ENCODE measurements around the gene TUBB1.
"Not testable (repeated sequence)": the region's sequence is repeated elsewhere in the genome, so short reads cannot be mapped to it uniquely, and the experiment has no call there.

Gene TUBB1

DNA sequence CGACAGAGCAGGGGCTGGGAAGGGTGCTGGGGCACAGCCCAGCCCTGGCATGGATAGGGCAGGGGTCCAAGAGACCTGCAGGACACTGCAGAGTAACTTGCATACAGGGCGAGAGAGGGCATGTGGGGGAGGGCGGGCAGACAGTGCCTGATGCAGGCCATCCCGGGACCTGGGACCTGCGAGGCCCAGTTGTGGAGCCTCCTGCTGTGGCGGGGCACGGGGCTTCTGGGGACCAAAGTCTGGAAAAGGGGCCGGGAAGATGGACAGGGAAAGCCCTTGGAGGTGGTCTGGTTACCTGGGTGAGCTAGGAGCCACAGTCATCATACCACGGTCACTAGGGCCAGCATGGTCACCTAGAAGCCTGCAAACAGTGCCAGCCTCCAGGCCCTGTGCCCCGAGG lies 412 bp upstream of the TUBB1 start:
- no peak overlapping the region for H3K4me3 ChIP-seq (ENCODE audit: low read depth, low read length)

DNA sequence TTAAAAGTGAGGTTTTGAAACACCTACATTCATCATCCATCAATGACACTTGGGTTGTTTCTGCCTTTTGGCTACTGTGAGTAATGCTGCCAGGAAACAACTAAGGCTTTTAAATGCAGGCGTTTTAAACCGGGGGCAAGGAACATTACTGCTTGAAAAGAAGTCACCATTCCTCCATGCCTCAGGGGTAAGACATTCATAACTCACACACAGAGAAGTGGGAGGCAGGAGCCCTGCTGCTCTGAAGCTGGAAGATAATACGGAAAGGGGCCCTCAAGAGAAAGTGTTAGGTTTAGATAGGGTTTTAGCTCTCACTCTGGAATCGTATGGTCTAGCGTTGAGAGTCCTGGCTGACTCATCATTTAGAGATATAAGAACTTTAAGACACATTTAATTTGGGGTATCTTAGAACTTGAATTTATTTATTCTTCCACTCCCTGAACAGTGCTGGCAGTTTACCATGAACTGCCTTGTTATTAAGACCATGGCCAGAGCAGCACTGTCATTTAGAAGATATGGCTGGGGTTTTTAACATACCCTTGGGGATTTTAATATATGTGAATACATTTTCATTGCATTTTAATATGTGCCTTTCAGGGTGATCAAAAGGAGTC lies 1.8 kb downstream of the TUBB1 start:
- no peak overlapping the region for H3K4me3 ChIP-seq (ENCODE audit: low read depth, low read length)

DNA sequence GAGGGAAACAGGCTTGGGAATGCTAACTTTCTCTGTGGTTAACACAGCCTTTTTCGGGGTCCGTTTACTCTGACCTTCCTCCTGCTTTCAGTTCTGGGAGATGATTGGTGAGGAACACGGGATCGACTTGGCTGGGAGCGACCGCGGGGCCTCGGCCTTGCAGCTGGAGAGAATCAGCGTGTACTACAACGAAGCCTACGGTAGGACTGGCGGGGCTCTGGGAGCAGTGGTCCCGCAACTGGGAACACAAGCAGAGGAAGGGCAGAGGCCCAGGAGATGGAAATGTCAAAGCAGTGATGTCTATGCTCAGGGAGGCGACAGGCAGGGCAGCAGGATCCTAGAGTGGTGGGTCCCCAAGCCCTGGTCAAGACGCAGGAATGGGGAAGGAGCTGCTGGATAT lies 3.5 kb downstream of the TUBB1 start:
- no peak overlapping the region for H3K4me3 ChIP-seq (ENCODE audit: low read depth, low read length)

DNA sequence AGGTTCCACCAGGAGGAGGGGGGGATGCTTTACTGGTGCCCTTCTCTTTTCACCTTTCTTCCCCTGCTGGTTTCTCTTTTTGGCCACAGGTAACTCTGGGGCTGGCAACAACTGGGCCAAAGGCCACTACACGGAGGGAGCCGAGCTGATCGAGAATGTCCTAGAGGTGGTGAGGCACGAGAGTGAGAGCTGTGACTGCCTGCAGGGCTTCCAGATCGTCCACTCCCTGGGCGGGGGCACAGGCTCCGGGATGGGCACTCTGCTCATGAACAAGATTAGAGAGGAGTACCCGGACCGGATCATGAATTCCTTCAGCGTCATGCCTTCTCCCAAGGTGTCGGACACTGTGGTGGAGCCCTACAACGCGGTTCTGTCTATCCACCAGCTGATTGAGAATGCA lies 4.4 kb downstream of the TUBB1 start:
- H3K4me3 ChIP-seq (ENCODE audit: low read depth, low read length): no peak overlapping the region

DNA sequence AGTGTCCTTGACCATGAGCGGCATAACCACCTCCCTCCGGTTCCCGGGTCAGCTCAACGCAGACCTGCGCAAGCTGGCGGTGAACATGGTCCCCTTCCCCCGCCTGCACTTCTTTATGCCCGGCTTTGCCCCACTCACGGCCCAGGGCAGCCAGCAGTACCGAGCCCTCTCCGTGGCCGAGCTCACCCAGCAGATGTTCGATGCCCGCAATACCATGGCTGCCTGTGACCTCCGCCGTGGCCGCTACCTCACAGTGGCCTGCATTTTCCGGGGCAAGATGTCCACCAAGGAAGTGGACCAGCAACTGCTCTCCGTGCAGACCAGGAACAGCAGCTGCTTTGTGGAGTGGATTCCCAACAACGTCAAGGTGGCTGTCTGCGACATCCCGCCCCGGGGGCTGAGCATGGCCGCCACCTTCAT lies 4.9 kb downstream of the TUBB1 start:
- H3K4me3 ChIP-seq (ENCODE audit: low read depth, low read length): no peak overlapping the region

DNA sequence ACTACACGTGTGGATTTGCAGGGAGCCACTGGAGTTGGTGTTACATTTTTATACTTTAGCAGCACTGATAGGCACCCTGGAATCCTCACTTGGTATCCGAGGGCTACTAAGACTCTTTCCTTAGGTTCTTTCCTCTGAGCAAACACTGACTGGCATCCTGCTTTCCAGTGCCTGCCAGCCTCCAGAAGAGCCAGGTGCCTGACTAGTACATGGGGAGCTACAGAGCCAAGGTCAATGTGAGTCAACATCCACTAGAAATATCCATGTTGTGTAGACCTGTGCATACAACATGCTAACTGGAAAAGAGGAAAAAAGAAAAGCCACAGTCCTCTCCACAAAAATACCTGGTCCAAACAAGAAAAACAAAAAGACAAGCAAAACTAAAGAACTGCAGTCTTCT lies 5.9 kb downstream of the TUBB1 start:
- H3K4me3 ChIP-seq (ENCODE audit: low read depth, low read length): no peak overlapping the region

DNA sequence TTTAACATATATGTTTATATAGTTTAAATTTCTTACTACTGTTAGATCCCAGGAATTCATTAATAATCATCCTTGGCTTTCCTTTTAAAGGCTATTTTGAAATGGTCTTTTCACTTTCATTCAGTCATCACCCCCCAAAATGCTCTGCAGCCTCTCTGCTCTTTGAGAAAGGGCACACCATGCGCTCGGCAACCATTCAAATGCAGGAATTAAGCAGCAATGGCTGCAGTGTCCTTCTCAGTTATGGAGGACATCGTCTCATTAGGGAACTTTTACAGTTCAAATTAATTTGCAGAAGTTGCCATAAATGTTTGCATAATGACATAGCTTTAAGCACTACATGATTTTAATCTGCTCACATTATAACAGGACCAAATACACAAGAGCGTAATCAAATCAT lies 6.3 kb downstream of the TUBB1 start:
- no peak overlapping the region for H3K4me3 ChIP-seq (ENCODE audit: low read depth, low read length)

DNA sequence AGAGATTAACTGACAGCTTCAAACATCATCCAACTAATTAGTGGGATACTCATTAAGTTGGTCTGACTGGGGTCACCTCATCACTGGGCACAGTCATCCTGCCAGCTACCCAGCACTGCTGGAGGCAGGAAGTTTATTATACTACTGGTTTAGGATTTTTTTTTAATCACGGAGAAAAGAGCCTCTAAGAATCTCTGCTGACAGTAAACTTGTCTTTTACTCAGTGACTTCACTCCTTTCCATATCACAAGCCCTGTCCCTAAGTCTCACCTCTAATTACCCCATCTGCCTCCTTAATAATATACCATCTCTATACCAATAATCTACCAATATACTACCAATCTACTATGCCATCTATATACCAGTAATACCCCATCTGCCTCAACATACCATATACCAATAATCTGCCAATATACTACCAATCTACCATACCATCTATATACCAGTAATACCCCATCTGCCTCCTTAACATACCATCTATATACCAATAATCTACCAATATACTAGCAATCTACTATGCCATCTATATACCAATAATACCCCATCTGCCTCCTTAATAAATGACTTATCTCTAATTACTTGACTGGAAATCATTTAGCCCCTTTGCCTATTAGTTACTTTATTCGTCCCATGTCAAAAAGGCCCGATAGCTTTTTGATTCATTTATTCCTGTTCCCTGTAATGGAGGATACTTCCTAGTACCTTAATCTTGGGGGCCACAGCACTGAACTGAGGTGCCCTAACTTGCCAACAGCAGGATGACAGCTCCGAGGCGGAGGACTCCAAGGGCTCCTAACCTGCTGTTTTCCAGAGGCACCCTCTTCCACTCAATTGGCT lies 7.9 kb downstream of the TUBB1 start:
- H3K4me3 ChIP-seq (ENCODE audit: low read depth, low read length): no peak overlapping the region

DNA sequence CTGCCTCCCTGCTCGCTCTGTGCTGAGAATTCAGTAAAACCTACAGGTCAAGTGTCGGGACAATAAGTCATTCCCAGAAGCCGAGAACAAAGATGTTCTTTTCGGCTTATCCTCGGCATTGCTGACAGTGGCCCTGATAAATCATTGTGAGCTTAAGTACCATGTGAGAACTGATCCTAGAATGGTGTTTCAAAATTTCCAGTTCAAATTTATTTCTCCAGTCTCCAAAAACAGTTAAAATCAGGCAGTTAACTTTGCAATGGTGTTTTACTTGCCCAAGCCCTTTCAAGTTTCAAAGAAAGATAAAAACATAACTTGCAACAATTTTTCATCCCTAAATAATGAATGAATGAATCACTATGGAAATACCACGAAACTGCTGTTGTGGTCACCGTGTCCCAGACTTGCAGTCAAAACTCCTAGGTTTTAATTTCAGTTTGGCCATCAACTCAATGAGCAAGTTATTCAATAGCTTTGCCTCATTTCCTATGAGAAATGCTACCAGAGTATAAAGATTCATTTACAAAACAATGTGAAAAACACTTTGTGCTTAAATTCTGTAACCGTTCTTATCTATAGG lies 8.6 kb downstream of the TUBB1 start:
- H3K4me3 ChIP-seq (ENCODE audit: low read depth, low read length): no peak overlapping the region

DNA sequence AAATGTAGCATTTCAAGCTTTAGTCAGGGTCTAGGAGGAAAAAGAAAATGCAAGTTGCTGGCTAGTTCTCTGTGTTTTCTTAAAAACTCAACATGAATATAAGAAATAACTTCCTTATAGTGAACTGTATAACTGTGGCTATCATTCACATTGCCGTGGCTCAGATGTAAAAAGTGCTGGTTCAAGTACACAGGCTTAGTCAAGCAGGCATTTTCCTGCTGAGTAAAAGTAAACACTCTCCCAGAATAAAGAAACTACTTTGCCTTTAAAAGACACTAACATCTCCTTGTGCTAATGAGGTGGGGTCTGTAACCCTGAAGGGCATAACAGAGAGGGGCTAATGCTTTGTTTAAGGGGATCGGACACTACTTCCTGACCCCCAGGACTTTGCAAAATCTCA lies 9.6 kb downstream of the TUBB1 start:
- H3K4me3 ChIP-seq (ENCODE audit: low read depth, low read length): no peak overlapping the region

DNA sequence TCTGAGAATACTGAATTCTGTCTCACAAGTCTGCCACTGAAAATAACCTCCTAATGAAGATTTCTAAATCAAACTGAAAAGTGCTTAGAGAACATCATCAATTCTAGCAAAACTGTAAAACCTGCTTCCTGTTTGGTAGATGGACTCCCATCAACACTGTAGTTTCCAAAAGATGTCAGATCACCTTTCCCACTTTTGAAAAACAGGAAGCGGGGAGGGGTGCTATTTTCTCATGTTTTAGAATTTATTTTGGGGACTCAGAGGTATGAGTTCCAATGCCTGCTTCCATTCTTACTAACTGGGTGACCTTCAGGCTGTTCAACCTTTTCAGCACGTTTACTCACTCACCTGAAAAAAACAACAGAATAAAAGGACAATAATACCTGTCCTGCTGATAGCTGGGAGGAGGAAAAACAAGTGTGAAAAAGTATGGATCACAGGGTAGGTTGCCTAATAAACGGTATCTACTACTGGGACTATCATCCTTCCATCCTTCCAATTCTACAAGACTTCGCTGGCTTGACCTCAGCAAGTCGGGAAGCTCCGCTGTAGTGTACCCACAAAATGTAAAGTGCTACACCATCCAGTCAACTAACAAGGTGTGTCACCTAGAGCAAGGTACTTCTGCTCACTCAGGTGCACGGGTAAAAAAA lies 11.8 kb downstream of the TUBB1 start:
- H3K4me3 ChIP-seq (ENCODE audit: low read depth, low read length): peak overlapping the region; percentile 89

DNA sequence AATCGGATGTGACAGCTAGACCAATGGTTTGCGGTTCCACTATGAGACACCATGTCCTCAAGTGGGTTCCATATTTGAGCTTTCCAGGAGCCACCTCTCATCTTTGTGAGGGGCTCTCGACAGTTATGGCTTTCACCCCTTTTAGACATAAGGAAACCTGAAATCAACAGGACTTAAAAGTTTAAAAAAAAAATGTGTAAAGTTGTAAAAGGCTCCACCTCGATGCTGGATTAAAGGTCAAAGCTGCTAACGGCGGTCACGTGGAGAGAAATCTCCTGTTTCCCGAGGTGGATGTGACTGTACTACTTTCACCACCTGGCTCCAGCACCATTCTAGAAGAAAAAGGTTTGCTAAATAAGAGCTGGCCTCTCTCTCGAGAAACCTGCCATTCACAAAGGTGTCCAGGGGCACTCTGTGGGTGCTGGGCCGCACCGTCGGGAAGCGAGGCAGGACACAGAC lies 12.4 kb downstream of the TUBB1 start:
- peak overlapping the region; percentile 89 for H3K4me3 ChIP-seq (ENCODE audit: low read depth, low read length)

DNA sequence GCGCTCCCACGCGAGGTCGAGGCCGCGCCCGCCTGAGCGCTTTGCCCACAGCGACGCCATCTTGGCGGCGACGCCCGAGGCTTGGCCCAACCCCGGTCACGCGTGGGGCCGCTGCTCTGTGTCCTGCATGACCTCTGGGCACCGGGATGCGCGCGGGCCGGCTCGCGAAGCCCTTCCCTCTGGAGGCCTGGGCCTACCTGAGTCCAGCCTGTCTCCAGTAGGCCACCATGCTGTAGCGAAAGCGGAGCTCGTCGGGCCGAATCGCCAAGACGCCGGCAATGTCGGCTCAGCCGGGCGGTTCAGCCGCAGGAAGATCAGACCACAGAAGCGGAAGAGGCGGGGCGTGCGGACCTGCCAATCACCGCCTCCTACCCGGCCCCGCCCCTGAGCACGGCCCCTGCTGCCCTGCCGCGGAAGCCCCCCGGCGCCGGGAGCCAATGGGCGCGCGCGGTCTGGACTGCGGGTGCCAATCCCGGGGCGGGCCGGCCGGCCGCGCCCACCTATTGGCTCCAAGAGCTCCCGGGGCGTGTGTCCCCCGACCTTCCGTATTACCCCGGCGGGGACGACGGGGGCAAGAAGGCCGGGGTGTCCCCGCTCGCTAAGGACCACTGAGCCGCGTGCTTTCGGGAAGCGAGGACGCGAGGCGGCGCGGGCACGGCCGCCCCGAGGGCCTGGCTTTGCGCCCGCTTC lies 12.9 kb downstream of the TUBB1 start, which contains the start of gene ATP5F1E:
Gene ATP5F1E, minus strand, starts transcription at position 313 of the 690 bp plus-strand sequence. Its CDS starts 84 bp downstream, at position 229.
- peak within 1 kb of the TSS; percentile 89 for H3K4me3 ChIP-seq (ENCODE audit: low read depth, low read length)

DNA sequence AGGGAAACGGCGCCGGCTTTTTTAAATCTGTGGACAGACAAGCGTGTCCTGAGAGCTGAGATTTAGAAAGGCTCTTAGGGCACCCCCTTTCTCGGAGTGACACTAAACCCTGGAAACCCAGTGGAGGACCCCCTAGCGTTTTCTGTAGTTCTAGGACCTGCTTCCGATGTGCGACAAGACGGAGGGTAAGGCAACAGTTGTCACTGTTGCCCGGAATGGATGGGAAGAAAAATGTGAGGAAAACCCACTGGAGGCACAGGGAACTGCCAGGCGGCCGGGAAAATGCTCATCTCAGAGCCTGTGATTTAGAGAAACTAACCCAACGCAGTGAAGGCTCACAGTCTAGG lies 13.5 kb downstream of the TUBB1 start:
- peak overlapping the region; percentile 36 for H3K4me3 ChIP-seq (ENCODE audit: low read depth, low read length)

DNA sequence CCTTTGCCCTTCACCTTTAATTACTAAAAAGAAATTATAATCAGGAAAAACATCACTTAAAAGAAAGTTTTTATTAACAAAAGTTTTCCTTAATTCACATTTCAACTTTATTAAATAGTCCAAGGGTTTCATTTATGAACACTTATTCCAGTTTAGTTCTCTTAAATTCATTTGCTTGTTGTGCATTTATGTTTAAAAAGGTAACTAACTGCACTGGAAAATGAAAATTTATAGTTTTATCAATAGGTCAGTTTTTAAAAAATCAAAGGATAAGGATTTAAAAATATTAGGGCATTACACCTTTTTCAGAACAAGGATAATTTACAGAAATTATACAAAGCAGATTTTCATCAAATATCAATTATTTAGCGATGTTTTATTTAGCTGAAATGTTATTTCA lies 13.9 kb downstream of the TUBB1 start:
- H3K4me3 ChIP-seq (ENCODE audit: low read depth, low read length): no peak overlapping the region

DNA sequence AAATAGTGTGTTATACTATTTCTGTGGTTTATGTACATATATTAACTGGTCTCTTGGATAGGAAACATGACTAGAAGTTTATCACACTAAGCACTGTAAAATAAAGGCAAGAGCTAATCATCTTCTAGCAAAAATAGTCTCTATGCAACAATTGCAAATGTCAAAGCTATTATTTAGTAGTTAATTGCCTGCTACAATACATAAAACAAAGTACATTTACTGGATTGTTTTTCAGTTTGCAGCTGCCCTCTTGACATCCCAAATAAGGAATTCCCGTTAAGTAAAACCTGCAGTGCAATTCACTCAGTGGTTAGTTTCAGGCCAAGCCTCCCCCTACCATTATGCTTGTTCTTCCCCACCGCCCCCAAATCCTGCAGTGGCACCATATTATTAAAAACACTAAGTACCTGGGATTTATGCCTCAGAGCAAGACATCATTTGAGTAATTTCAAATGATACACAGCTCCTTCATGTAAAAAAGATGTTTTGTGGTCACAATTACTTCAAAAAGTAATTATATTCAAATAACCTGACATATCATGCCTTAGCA lies 14.5 kb downstream of the TUBB1 start:
- no peak overlapping the region for H3K4me3 ChIP-seq (ENCODE audit: low read depth, low read length)

DNA sequence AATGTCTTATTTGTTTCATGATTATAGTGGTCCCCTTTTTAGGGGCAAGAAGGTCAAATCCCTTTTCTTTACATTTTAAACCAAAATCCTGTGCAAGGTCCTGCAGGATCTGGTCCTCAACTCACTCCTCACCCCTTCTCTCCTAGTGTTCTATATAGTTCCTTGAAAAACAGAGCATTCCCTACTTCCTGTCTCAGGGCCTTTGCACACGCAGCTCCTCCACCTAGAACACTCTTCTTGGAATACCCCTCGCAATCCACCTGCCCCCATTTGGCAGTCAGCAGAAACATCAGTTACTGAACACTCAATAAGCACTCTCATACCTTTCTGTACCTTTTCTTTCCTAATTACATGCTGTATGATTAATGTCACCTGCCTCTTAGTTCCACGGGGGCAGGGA lies 16.2 kb downstream of the TUBB1 start:
- H3K4me3 ChIP-seq (ENCODE audit: low read depth, low read length): no peak overlapping the region

DNA sequence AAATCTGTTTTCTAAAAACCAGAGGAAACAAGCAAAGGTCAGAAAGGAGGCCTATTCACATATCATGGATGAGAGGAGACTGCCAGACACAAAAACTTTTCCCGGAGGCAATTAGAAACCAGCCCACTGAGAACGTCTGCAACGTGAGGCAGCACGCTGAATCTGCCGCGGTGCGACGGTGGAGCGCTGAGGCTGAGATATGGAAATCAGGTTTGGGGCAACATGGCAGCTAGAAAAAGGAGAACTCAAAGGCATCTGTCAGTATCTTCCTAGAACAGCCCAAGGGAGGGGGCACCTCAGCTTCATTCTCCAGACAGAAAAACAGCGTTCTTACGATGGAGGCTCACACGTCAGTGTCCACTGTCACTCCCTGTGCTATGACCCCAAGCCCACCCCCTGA lies 18.2 kb downstream of the TUBB1 start:
- H3K4me3 ChIP-seq (ENCODE audit: low read depth, low read length): no peak overlapping the region

DNA sequence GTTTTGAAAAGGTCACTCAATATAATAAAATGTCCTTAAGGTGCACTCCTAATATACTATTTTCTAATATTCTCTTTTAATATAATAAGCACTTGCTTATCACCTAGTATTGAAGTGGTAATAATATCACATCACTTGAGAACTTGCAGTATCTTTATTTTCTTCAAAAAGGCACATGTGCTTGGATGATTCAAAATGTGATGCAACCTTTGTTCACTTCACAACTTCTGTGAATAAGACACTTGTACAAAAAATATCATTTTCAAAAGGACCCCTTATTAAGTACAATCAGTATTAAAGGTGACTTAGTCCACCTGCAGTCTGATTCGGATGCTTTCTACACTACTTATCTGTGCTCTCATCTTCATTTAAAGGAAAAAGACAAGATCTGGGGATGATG lies 20.0 kb downstream of the TUBB1 start:
- no peak overlapping the region for H3K4me3 ChIP-seq (ENCODE audit: low read depth, low read length)

DNA sequence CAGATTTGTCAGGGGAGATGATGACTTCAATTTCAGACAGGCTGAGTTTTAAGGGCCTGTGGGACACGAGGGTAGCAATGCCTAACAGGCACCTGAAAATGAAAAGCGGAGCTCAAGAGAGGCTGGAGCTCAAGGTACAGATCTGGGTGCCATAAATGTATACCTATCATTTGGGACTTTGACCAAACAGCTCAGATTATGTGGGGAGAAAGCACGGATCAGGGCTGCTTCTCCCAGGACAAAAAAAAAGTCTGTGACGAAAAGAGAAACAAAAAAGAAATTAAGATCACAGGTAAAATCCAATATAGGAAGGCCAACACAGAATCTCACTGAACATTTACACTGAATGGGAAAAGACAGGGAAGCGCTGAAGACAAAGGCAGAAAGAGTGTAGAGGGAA lies 21.4 kb downstream of the TUBB1 start:
- no peak overlapping the region for H3K4me3 ChIP-seq (ENCODE audit: low read depth, low read length)

DNA sequence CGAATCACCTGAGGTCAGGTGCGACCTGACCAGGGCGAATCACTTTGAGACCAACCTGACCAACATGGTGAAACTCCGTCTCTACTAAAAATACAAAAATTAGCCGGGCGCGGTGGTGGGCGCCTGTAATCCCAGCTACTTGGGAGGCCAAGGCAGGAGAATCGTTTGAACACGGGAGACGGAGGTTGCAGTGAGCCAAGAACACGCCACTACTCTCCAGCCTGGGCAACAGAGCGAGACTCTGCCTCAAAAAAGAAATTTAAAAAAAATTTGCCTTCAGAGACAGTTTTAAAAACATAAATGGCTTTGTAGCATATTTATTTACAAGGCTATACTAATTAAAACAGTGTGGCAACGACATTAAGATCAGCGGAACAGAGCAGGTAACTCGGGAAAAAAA lies 22.3 kb downstream of the TUBB1 start:
- H3K4me3 ChIP-seq (ENCODE audit: low read depth, low read length): not testable (repeated sequence)
